H9 (cell line): ENCODE measurements around the gene ACER1. TPM values are rescaled to one million over a fixed set of nuclear protein-coding genes. Genes with fewer than 3 reads are reported as not detected.
"Not testable (repeated sequence)": the region's sequence is repeated elsewhere in the genome, so short reads cannot be mapped to it uniquely, and the experiment has no call there.

Experiments used
- DNase-seq: peaks from one replicate; pipeline ENCODE4 v3.0.0-alpha.2; 2017
- H2AFZ ChIP-seq: one replicate; pipeline ENCODE4 v1.6.1; 2013; ENCODE audit warnings: mild to moderate bottlenecking, low read length, control low read depth, moderate library complexity
- H2AK5ac ChIP-seq: 2 replicates; pipeline ENCODE4 v1.6.1; 2013; ENCODE audit warnings: low read length, control low read depth, mixed read lengths; ENCODE audit not compliant: insufficient read length
- H2BK120ac ChIP-seq: one replicate; pipeline ENCODE4 v1.6.1; 2013; ENCODE audit warnings: low read depth, mild to moderate bottlenecking, low read length, control low read depth, inconsistent platforms; ENCODE audit not compliant: poor library complexity, severe bottlenecking
- H2BK12ac ChIP-seq: 2 replicates; pipeline ENCODE4 v1.6.1; 2013; ENCODE audit warnings: low read length, control low read depth, mixed read lengths, low read depth; ENCODE audit not compliant: insufficient read length
- H2BK15ac ChIP-seq: 2 replicates; pipeline ENCODE4 v1.6.1; 2013; ENCODE audit warnings: low read depth, low read length, control low read depth
- H2BK20ac ChIP-seq: one replicate; pipeline ENCODE4 v1.6.1; 2013; ENCODE audit warnings: low read depth, mild to moderate bottlenecking, low read length, control low read depth, inconsistent platforms; ENCODE audit not compliant: poor library complexity, severe bottlenecking
- H2BK5ac ChIP-seq: 2 replicates; pipeline ENCODE4 v1.6.1; 2013; ENCODE audit warnings: low read length, control low read depth, mixed read lengths; ENCODE audit not compliant: insufficient read length
- H3K14ac ChIP-seq: 2 replicates; pipeline ENCODE4 v1.6.1; 2013; ENCODE audit warnings: low read length, control low read depth; ENCODE audit not compliant: insufficient read depth
- H3K18ac ChIP-seq: 2 replicates; pipeline ENCODE4 v1.6.1; 2013; ENCODE audit warnings: low read depth, mild to moderate bottlenecking, mixed read lengths, low read length, control low read depth; ENCODE audit not compliant: insufficient read length
- H3K23ac ChIP-seq: 2 replicates; pipeline ENCODE4 v1.6.1; 2013; ENCODE audit warnings: low read length, control low read depth, mixed read lengths, low read depth; ENCODE audit not compliant: insufficient read length
- H3K23me2 ChIP-seq: 2 replicates; pipeline ENCODE4 v1.6.1; 2013; ENCODE audit warnings: low read depth, mild to moderate bottlenecking, mixed read lengths, low read length, control low read depth; ENCODE audit not compliant: insufficient read length, poor library complexity, severe bottlenecking
- H3K27ac ChIP-seq: 2 replicates; pipeline ENCODE4 v1.5.1; 2013; ENCODE audit warnings: low read length, control low read depth, mixed read lengths, low read depth; ENCODE audit not compliant: insufficient read length
- H3K27me3 ChIP-seq: 2 replicates; pipeline ENCODE4 v1.6.1; 2013; ENCODE audit warnings: low read length, control low read depth, inconsistent platforms; ENCODE audit not compliant: insufficient read depth
- H3K4ac ChIP-seq: 2 replicates; pipeline ENCODE4 v1.6.1; 2013; ENCODE audit warnings: low read depth, mild to moderate bottlenecking, control low read depth, inconsistent platforms, low read length, moderate library complexity
- H3K4me1 ChIP-seq: 2 replicates; pipeline ENCODE4 v1.6.1; 2013; ENCODE audit warnings: low read length, control low read depth, inconsistent platforms; ENCODE audit not compliant: insufficient read depth
- H3K4me2 ChIP-seq: 2 replicates; pipeline ENCODE4 v1.6.1; 2013; ENCODE audit warnings: low read length, control low read depth, mixed read lengths; ENCODE audit not compliant: insufficient read length, insufficient read depth
- H3K56ac ChIP-seq: 2 replicates; pipeline ENCODE4 v1.6.1; 2013; ENCODE audit warnings: low read depth, mild to moderate bottlenecking, mixed read lengths, low read length, control low read depth; ENCODE audit not compliant: insufficient read length
- H3K79me1 ChIP-seq: 2 replicates; pipeline ENCODE4 v1.6.1; 2013; ENCODE audit warnings: low read depth, mild to moderate bottlenecking, moderate library complexity, low read length, control low read depth, inconsistent platforms; ENCODE audit not compliant: insufficient read depth, poor library complexity, severe bottlenecking
- H3K79me2 ChIP-seq: 2 replicates; pipeline ENCODE4 v1.6.1; 2013; ENCODE audit warnings: low read length, control low read depth, inconsistent platforms; ENCODE audit not compliant: insufficient read depth
- H3K9ac ChIP-seq: 2 replicates; pipeline ENCODE4 v1.6.1; 2013; ENCODE audit warnings: low read length, control low read depth, mixed read lengths; ENCODE audit not compliant: insufficient read length; ENCODE audit errors: extremely low read depth
- H3K9me3 ChIP-seq: one replicate; pipeline ENCODE4 v1.6.1; 2013; ENCODE audit warnings: low read depth, low read length, inconsistent platforms; ENCODE audit not compliant: control insufficient read depth
- H3T11ph ChIP-seq: one replicate; pipeline ENCODE4 v1.6.1; 2013; ENCODE audit warnings: mild to moderate bottlenecking, low read length, control low read depth, inconsistent platforms
- H4K20me1 ChIP-seq: one replicate; pipeline ENCODE4 v1.6.1; 2013; ENCODE audit not compliant: control insufficient read depth, insufficient read length, insufficient read depth
- H4K5ac ChIP-seq: 2 replicates; pipeline ENCODE4 v1.6.1; 2013; ENCODE audit warnings: low read depth, mild to moderate bottlenecking, mixed read lengths, low read length, control low read depth; ENCODE audit not compliant: insufficient read length
- H4K8ac ChIP-seq: replicated peaks from 2 replicates; pipeline ENCODE4 v1.6.1; 2013; ENCODE audit warnings: low read length, control low read depth, mixed read lengths, low read depth; ENCODE audit not compliant: insufficient read length
- H4K91ac ChIP-seq: 2 replicates; pipeline ENCODE4 v1.6.1; 2013; ENCODE audit warnings: low read depth, mild to moderate bottlenecking, moderate library complexity, mixed read lengths, low read length, control low read depth; ENCODE audit not compliant: insufficient read length
- H3K27ac Mint-ChIP-seq, 3 experiments: 2 replicates in 2 of 3; 3 replicates in 1 of 3; pipeline ENCODE4 v1.8.0; 2020 to 2021; ENCODE audit warnings: mixed read lengths in 3 of 3, mild to moderate bottlenecking in 1 of 3, moderate library complexity in 1 of 3
- H3K27me3 Mint-ChIP-seq: 2 replicates; pipeline ENCODE4 v1.8.0; 2021; ENCODE audit warnings: low read depth, mild to moderate bottlenecking, moderate library complexity, mixed read lengths
- H3K36me3 Mint-ChIP-seq, 3 experiments: 2 replicates in 2 of 3; 3 replicates in 1 of 3; pipeline ENCODE4 v1.8.0; 2020 to 2021; ENCODE audit warnings: low read depth in 3 of 3, mixed read lengths in 3 of 3; ENCODE audit not compliant: insufficient read depth in 1 of 3
- H3K4me1 Mint-ChIP-seq, 2 experiments: 2 replicates each; pipeline ENCODE4 v1.8.0; 2020; ENCODE audit warnings: mixed read lengths in 2 of 2
- H3K4me3 Mint-ChIP-seq, 2 experiments: 2 replicates in 1 of 2; 3 replicates in 1 of 2; pipeline ENCODE4 v1.8.0; 2020 to 2021; ENCODE audit warnings: mild to moderate bottlenecking in 2 of 2, mixed read lengths in 2 of 2, moderate library complexity in 1 of 2
- H3K9me3 Mint-ChIP-seq, 2 experiments: 2 replicates in 1 of 2; 3 replicates in 1 of 2; pipeline ENCODE4 v1.8.0; 2020; ENCODE audit warnings: mild to moderate bottlenecking in 2 of 2, mixed read lengths in 2 of 2, moderate library complexity in 1 of 2
- CTCF ChIP-seq: fragments of 200-600 bp; sonication (generic); conservative IDR thresholded peaks from 3 replicates; pipeline ENCODE4 v1.8.0; 2021; ENCODE audit warnings: antibody characterized with exemption, mild to moderate bottlenecking
- WGBS: extraction: QIAGEN DNeasy Blood & Tissue Kit; methylation state at CpG from one replicate; pipeline ENCODE4 v1.1.7; 2013; ENCODE audit warnings: missing lambda C conversion rate, low lambda C conversion rate, mixed read lengths; ENCODE audit not compliant: insufficient read length; ENCODE audit errors: extremely low coverage; 5-methylcytosine and 5-hydroxymethylcytosine counted together
- total RNA-seq: library from RNA; stranded (reverse); gene quantifications from 2 replicates; pipeline ENCODE4 v1.2.1, GENCODE V29; 2021

Gene ACER1
- total RNA-seq, 1 experiment from 2014 or later: not detected

GRCh38 chr19:6286676-6287075 is 46.7 kb downstream of the ACER1 start:
- no peak overlapping the region for H3K9ac ChIP-seq
- peaks cover 68 to 78% of the 10 kb centered on the region in 2 experiments for H3K9me3 Mint-ChIP-seq
- H2BK5ac ChIP-seq: no peak overlapping the region
- no peak overlapping the region for H4K5ac ChIP-seq
- no peak overlapping the region for H2AK5ac ChIP-seq
- no peak overlapping the region for H3K4me3 Mint-ChIP-seq
- WGBS: no CpG with 5 or more reads among the region's 4 CpGs
- H2BK120ac ChIP-seq: no peak overlapping the region
- no peak overlapping the region for H4K8ac ChIP-seq
- DNase-seq: no peak
- TF ChIP-seq CTCF: no peak
- no peak overlapping the region for H3T11ph ChIP-seq
- H3K4me1 Mint-ChIP-seq: no peaks in the 10 kb centered on the region
- peaks cover 50% of the 10 kb centered on the region for H3K9me3 ChIP-seq
- no peak overlapping the region for H2AFZ ChIP-seq
- H3K56ac ChIP-seq: no peak overlapping the region
- H3K79me1 ChIP-seq: no peaks in the 10 kb centered on the region
- no peaks in the 10 kb centered on the region for H4K20me1 ChIP-seq
- H2BK15ac ChIP-seq: no peak overlapping the region
- no peak overlapping the region for H2BK12ac ChIP-seq
- no peak overlapping the region for H4K91ac ChIP-seq
- H3K27me3 Mint-ChIP-seq: peaks cover 36% of the 10 kb centered on the region
- no peak overlapping the region for H3K23ac ChIP-seq
- no peak overlapping the region for H3K18ac ChIP-seq
- H3K4me1 ChIP-seq: no peaks in the 10 kb centered on the region
- no peak overlapping the region for H3K27ac ChIP-seq
- H3K14ac ChIP-seq: no peak overlapping the region
- no peaks in the 10 kb centered on the region for H3K27me3 ChIP-seq
- H3K36me3 Mint-ChIP-seq: peaks cover 0 to 10% (median 2%) of the 10 kb centered on the region in 3 experiments; a peak in 3 of 7 replicates
- no peaks in the 10 kb centered on the region for H3K79me2 ChIP-seq
- no peak overlapping the region for H3K27ac Mint-ChIP-seq
- H3K4ac ChIP-seq: no peak overlapping the region
- no peaks in the 10 kb centered on the region for H3K23me2 ChIP-seq
- no peak overlapping the region for H3K4me2 ChIP-seq
- no peak overlapping the region for H2BK20ac ChIP-seq

GRCh38 chr19:6282393-6282792 is 51.0 kb downstream of the ACER1 start:
- H3K56ac ChIP-seq, H3K9ac ChIP-seq, H4K91ac ChIP-seq, H2BK5ac ChIP-seq, H4K8ac ChIP-seq, H2BK20ac ChIP-seq, H2AFZ ChIP-seq, H3K4ac ChIP-seq, H3K27ac Mint-ChIP-seq, H3K27ac ChIP-seq, H4K5ac ChIP-seq, H3K23me2 ChIP-seq, H3K36me3 Mint-ChIP-seq, DNase-seq, H2BK120ac ChIP-seq, H3K4me3 Mint-ChIP-seq, H4K20me1 ChIP-seq, H2AK5ac ChIP-seq, H3K14ac ChIP-seq, H3K23ac ChIP-seq, H2BK15ac ChIP-seq, H3K27me3 ChIP-seq, H3K4me2 ChIP-seq, H3T11ph ChIP-seq, H3K4me1 ChIP-seq, H3K18ac ChIP-seq, H2BK12ac ChIP-seq: not testable (repeated sequence)
- Mint-ChIP-seq H3K27me3 (peaks cover 36% of the 10 kb centered on the region), H3K9me3 (peaks cover 32 to 40% of the 10 kb centered on the region in 2 experiments), H3K4me1 (peaks cover 17% of the 10 kb centered on the region in 2 experiments)
- no CpG with 5 or more reads among the region's 6 CpGs for WGBS
- Histone ChIP-seq H3K79me1 (peaks cover 10% of the 10 kb centered on the region), H3K9me3 (peaks cover 20% of the 10 kb centered on the region), H3K79me2 (peaks cover 16% of the 10 kb centered on the region; the same call in 1 of the 2 replicates)
